Measurements from ENCODE around the gene HMGN1. TPM values are rescaled to one million over a fixed set of nuclear protein-coding genes. Genes with fewer than 3 reads are reported as not detected.

Gene HMGN1
- total RNA-seq, 2 donors from 2014 or later = 526 to 626 TPM

GRCh38 chr21:39367783-39368182 is 18.9 kb upstream of the HMGN1 start:
- no peaks in the 10 kb centered on the region for H3K36me3 ChIP-seq (ENCODE audit: control insufficient read depth, insufficient read depth, low read length)
- Mint-ChIP-seq H3K27me3 (ENCODE audit: insufficient read depth) (no peaks in the 10 kb centered on the region), H3K4me3 (no peak overlapping the region), H3K27ac (no peak overlapping the region), H3K9me3 (peaks cover 2% of the 10 kb centered on the region), H3K4me1 (no peaks in the 10 kb centered on the region), H3K36me3 (ENCODE audit: low read depth) (no peaks in the 10 kb centered on the region)
- no peaks in the 10 kb centered on the region for H3K9me3 ChIP-seq (ENCODE audit: control insufficient read depth, low read length)
- H3K4me3 ChIP-seq (ENCODE audit: low read length) = no peak overlapping the region
- no peaks in the 10 kb centered on the region for H3K4me1 ChIP-seq (ENCODE audit: control insufficient read depth, insufficient read depth, low read length)
- H3K27me3 ChIP-seq (ENCODE audit: control insufficient read depth, insufficient read depth, low read length, poor library complexity, severe bottlenecking) = no peaks in the 10 kb centered on the region
- no peak for DNase-seq
- no peak for TF ChIP-seq CTCF (conservative IDR thresholded peaks at IDR 0.05)
- WGBS, 2 experiments (ENCODE audit: insufficient coverage in 1 of 2, insufficient read length in 1 of 2) = 80 to 95% methylated on average over 1 to 2 of the region's 2 CpGs
- H3K27ac ChIP-seq (ENCODE audit: low read depth, low read length) = no peak overlapping the region
- H3K9ac ChIP-seq (ENCODE audit: extremely low read depth, low read length, poor library complexity, severe bottlenecking) = no peak overlapping the region

GRCh38 chr21:39366563-39366962 is 17.7 kb upstream of the HMGN1 start:
- no peak overlapping the region for H3K27ac ChIP-seq (ENCODE audit: low read depth, low read length)
- H3K27me3 ChIP-seq (ENCODE audit: control insufficient read depth, insufficient read depth, low read length, poor library complexity, severe bottlenecking) = no peaks in the 10 kb centered on the region
- no peak overlapping the region for H3K4me3 ChIP-seq (ENCODE audit: low read length)
- H3K9me3 ChIP-seq (ENCODE audit: control insufficient read depth, low read length) = no peaks in the 10 kb centered on the region
- no peak overlapping the region for H3K9ac ChIP-seq (ENCODE audit: extremely low read depth, low read length, poor library complexity, severe bottlenecking)
- TF ChIP-seq CTCF (conservative IDR thresholded peaks at IDR 0.05) = no peak
- 95% methylated on average over 2 of the region's 4 CpGs; no CpG with 5 or more reads in 1 of the 2 experiments for WGBS, 2 experiments (ENCODE audit: insufficient coverage in 1 of 2, insufficient read length in 1 of 2)
- Mint-ChIP-seq H3K4me1 (no peaks in the 10 kb centered on the region), H3K27me3 (ENCODE audit: insufficient read depth) (no peaks in the 10 kb centered on the region), H3K27ac (no peak overlapping the region), H3K36me3 (ENCODE audit: low read depth) (no peaks in the 10 kb centered on the region), H3K4me3 (no peak overlapping the region), H3K9me3 (peaks cover 2% of the 10 kb centered on the region)
- no peaks in the 10 kb centered on the region for H3K4me1 ChIP-seq (ENCODE audit: control insufficient read depth, insufficient read depth, low read length)
- DNase-seq = no peak
- no peaks in the 10 kb centered on the region for H3K36me3 ChIP-seq (ENCODE audit: control insufficient read depth, insufficient read depth, low read length)

GRCh38 chr21:39364949-39365348 is 16.1 kb upstream of the HMGN1 start:
- DNase-seq = no peak
- H3K9ac ChIP-seq (ENCODE audit: extremely low read depth, low read length, poor library complexity, severe bottlenecking) = no peak overlapping the region
- WGBS, 2 experiments (ENCODE audit: insufficient coverage in 1 of 2, insufficient read length in 1 of 2) = 97 to 100% methylated on average over 1 to 3 of the region's 4 CpGs
- no peak overlapping the region for H3K27ac Mint-ChIP-seq
- no peak overlapping the region for H3K27ac ChIP-seq (ENCODE audit: low read depth, low read length)
- TF ChIP-seq CTCF (conservative IDR thresholded peaks at IDR 0.05) = no peak
- no peaks in the 10 kb centered on the region for H3K9me3 Mint-ChIP-seq
- H3K27me3 Mint-ChIP-seq (ENCODE audit: insufficient read depth) = no peaks in the 10 kb centered on the region
- H3K4me1 Mint-ChIP-seq = no peaks in the 10 kb centered on the region
- no peak overlapping the region for H3K4me3 Mint-ChIP-seq
- H3K27me3 ChIP-seq (ENCODE audit: control insufficient read depth, insufficient read depth, low read length, poor library complexity, severe bottlenecking) = no peaks in the 10 kb centered on the region
- no peaks in the 10 kb centered on the region for H3K4me1 ChIP-seq (ENCODE audit: control insufficient read depth, insufficient read depth, low read length)
- H3K36me3 ChIP-seq (ENCODE audit: control insufficient read depth, insufficient read depth, low read length) = no peaks in the 10 kb centered on the region
- H3K36me3 Mint-ChIP-seq (ENCODE audit: low read depth) = no peaks in the 10 kb centered on the region
- H3K4me3 ChIP-seq (ENCODE audit: low read length) = no peak overlapping the region
- no peaks in the 10 kb centered on the region for H3K9me3 ChIP-seq (ENCODE audit: control insufficient read depth, low read length)
